Gastroesophageal sphincter (tissue), 3 donors: ENCODE measurements around the gene LBP.

Experiments used
- CTCF ChIP-seq, 4 experiments: fragments of 200-600 bp in 2 of 4; fragments of 450-650 bp in 2 of 4; sonication (generic) in 1 of 4; IDR thresholded peaks; one replicate each; pipeline ENCODE4 v1.5.1; 2017 to 2019; ENCODE audit warnings: antibody characterized with exemption in 4 of 4, mild to moderate bottlenecking in 2 of 4, moderate library complexity in 2 of 4
- POLR2A ChIP-seq, 2 donors: fragments of 450-650 bp; IDR thresholded peaks; one replicate each; pipeline ENCODE4 v1.6.1; 2017; ENCODE audit warnings: antibody characterized with exemption in 2 of 2, mild to moderate bottlenecking in 2 of 2, moderate library complexity in 1 of 2
- POLR2AphosphoS5 ChIP-seq: sonication (generic); formaldehyde crosslinking; IDR thresholded peaks from one replicate; pipeline ENCODE4 v1.6.1; 2017; ENCODE audit warnings: antibody characterized with exemption

- no peak for TF ChIP-seq CTCF (IDR thresholded peaks at IDR 0.05)
- no peak for TF ChIP-seq POLR2AphosphoS5
- no peak for TF ChIP-seq POLR2A (IDR thresholded peaks at IDR 0.05)
Measured at GRCh38 chr20:38330638-38331037, 15.6 kb upstream of the LBP start.
